H1 (cell line): ENCODE results near the gene CDKL4. TPM values are rescaled to one million over a fixed set of nuclear protein-coding genes. Genes with fewer than 3 reads are reported as not detected.

ENCODE experiments used
- CTCF ChIA-PET: fragments of 300-600 bp; sonication (Branson Sonifier 250); formaldehyde crosslinking; loops from one replicate; lab custom pipeline; 2021; ENCODE audit not compliant: partially characterized antibody; lab: Charles Lee
- POLR2A ChIA-PET: fragments of 300-600 bp; sonication (Branson Sonifier 250); formaldehyde crosslinking; loops from one replicate; lab custom pipeline; 2021; ENCODE audit warnings: inconsistent platforms; ENCODE audit not compliant: partially characterized antibody; lab: Charles Lee
- DNase-seq, 2 experiments: peaks; one replicate each; pipeline versions ENCODE4 v3.0.0 to v3.0.0-alpha.2; 2010 to 2022; ENCODE audit warnings: low spot score in 2 of 2, low read depth in 1 of 2, mixed read lengths in 1 of 2
- FAIRE-seq: peaks from 2 replicates; lab custom pipeline; 2011; peaks lifted over from hg19 to GRCh38; lab: Jason Lieb, UNC
- H2AFZ ChIP-seq: 2 replicates; pipeline ENCODE4 v1.8.1; 2012; ENCODE audit warnings: low read length, inconsistent platforms
- H2AK5ac ChIP-seq: 2 replicates; pipeline ENCODE4 v1.6.1; 2013; ENCODE audit warnings: low read depth, low read length
- H2BK120ac ChIP-seq: replicated peaks from 2 replicates; pipeline ENCODE3; 2013; ENCODE audit warnings: low read depth, low read length, inconsistent platforms
- H2BK12ac ChIP-seq: 2 replicates; pipeline ENCODE4 v1.6.1; 2013; ENCODE audit warnings: low read depth, low read length
- H2BK15ac ChIP-seq: 2 replicates; pipeline ENCODE4 v1.6.1; 2013; ENCODE audit warnings: low read length
- H2BK20ac ChIP-seq: 2 replicates; pipeline ENCODE4 v1.6.1; 2013; ENCODE audit warnings: low read length
- H2BK5ac ChIP-seq: 2 replicates; pipeline ENCODE4 v1.6.1; 2013; ENCODE audit warnings: low read depth, low read length
- H3K14ac ChIP-seq: 2 replicates; pipeline ENCODE4 v1.6.1; 2013; ENCODE audit warnings: inconsistent platforms; ENCODE audit not compliant: insufficient read length
- H3K18ac ChIP-seq: 2 replicates; pipeline ENCODE4 v1.6.1; 2013; ENCODE audit warnings: low read length; ENCODE audit errors: extremely low read depth
- H3K23ac ChIP-seq: 2 replicates; pipeline ENCODE4 v1.6.1; 2013; ENCODE audit warnings: inconsistent platforms; ENCODE audit not compliant: insufficient read length
- H3K23me2 ChIP-seq: 2 replicates; pipeline ENCODE4 v1.6.1; 2013; ENCODE audit warnings: low read depth, low read length
- H3K27ac ChIP-seq: 2 replicates; pipeline ENCODE4 v1.6.1; 2011; ENCODE audit warnings: low read depth, low read length, inconsistent platforms
- H3K27me3 ChIP-seq, 4 experiments: replicated peaks in 1 of 4; 1 replicate in 1 of 4; 2 replicates in 3 of 4; pipeline versions ENCODE4 v1.6.1 to v1.8.1; 2011 to 2013; ENCODE audit warnings: low read length in 3 of 4, mild to moderate bottlenecking in 3 of 4, inconsistent platforms in 2 of 4, mixed read lengths in 2 of 4, moderate library complexity in 1 of 4; ENCODE audit not compliant: control insufficient read depth in 3 of 4, insufficient read depth in 3 of 4; ENCODE audit errors: extremely low read depth in 1 of 4
- H3K36me3 ChIP-seq, 4 experiments: 2 replicates each; pipeline versions ENCODE4 v1.6.1 to v1.8.1; 2011 to 2013; ENCODE audit warnings: mild to moderate bottlenecking in 4 of 4, low read length in 3 of 4, moderate library complexity in 2 of 4, control low read depth in 1 of 4, inconsistent platforms in 1 of 4; ENCODE audit not compliant: insufficient read depth in 4 of 4, control insufficient read depth in 2 of 4
- H3K4ac ChIP-seq: replicated peaks from 2 replicates; pipeline ENCODE3; 2013; ENCODE audit warnings: low read length, low read depth, mixed read lengths, inconsistent platforms; ENCODE audit not compliant: insufficient read length
- H3K4me1 ChIP-seq, 4 experiments: replicated peaks in 1 of 4; 1 replicate in 1 of 4; 2 replicates in 3 of 4; pipeline versions ENCODE4 v1.6.1 to v1.8.1; 2011 to 2013; ENCODE audit warnings: low read length in 3 of 4, inconsistent platforms in 2 of 4, mixed read lengths in 1 of 4; ENCODE audit not compliant: insufficient read depth in 4 of 4, control insufficient read depth in 3 of 4
- H3K4me2 ChIP-seq, 2 experiments: 2 replicates each; pipeline versions ENCODE4 v1.6.1 to v1.8.1; 2011 to 2013; ENCODE audit warnings: low read depth in 2 of 2, low read length in 2 of 2, control low read depth in 1 of 2, inconsistent platforms in 1 of 2, mild to moderate bottlenecking in 1 of 2; ENCODE audit not compliant: insufficient read depth in 1 of 2
- H3K4me3 ChIP-seq, 4 experiments: fragments of 200-600, 300-600 bp in 1 of 4; sonication (generic), shearing (Covaris generic), sonication (Bioruptor Twin) in 1 of 4; 2 replicates each; pipeline versions ENCODE4 v1.5.1 to v1.8.1; 2011 to 2016; ENCODE audit warnings: low read length in 4 of 4, low read depth in 3 of 4, control low read depth in 2 of 4, inconsistent platforms in 2 of 4, mild to moderate bottlenecking in 2 of 4, mixed read lengths in 1 of 4, moderate library complexity in 1 of 4; ENCODE audit not compliant: insufficient read depth in 2 of 4; ENCODE audit errors: extremely low read depth in 1 of 4
- H3K56ac ChIP-seq: replicated peaks from 2 replicates; pipeline ENCODE3; 2013; ENCODE audit warnings: low read depth, mild to moderate bottlenecking, mixed read lengths, low read length, inconsistent platforms; ENCODE audit not compliant: insufficient read length
- H3K79me1 ChIP-seq: 2 replicates; pipeline ENCODE4 v1.6.1; 2013; ENCODE audit warnings: low read depth, low read length, control low read depth
- H3K79me2 ChIP-seq, 2 experiments: 2 replicates each; pipeline versions ENCODE4 v1.6.1 to v1.8.1; 2012 to 2013; ENCODE audit warnings: low read length in 2 of 2, mild to moderate bottlenecking in 2 of 2, inconsistent platforms in 1 of 2; ENCODE audit not compliant: insufficient read depth in 2 of 2, control insufficient read depth in 1 of 2
- H3K9ac ChIP-seq, 4 experiments: replicated peaks in 1 of 4; 1 replicate in 1 of 4; 2 replicates in 3 of 4; pipeline versions ENCODE4 v1.6.1 to v1.8.1; 2011 to 2013; ENCODE audit warnings: low read depth in 3 of 4, low read length in 3 of 4, control low read depth in 2 of 4, mild to moderate bottlenecking in 2 of 4, moderate library complexity in 2 of 4, inconsistent platforms in 1 of 4; ENCODE audit errors: extremely low read depth in 1 of 4
- H3K9me3 ChIP-seq, 2 experiments: 2 replicates each; pipeline versions ENCODE4 v1.6.1 to v1.8.1; 2012 to 2013; ENCODE audit warnings: mild to moderate bottlenecking in 2 of 2, moderate library complexity in 2 of 2, control low read depth in 1 of 2, inconsistent platforms in 1 of 2, low read depth in 1 of 2, low read length in 1 of 2, mixed read lengths in 1 of 2; ENCODE audit not compliant: insufficient read depth in 2 of 2
- H4K20me1 ChIP-seq, 2 experiments: replicated peaks in 1 of 2; 2 replicates each; pipeline versions ENCODE3 to v1.8.1; 2011 to 2013; ENCODE audit warnings: inconsistent platforms in 2 of 2, low read length in 2 of 2, mild to moderate bottlenecking in 1 of 2; ENCODE audit not compliant: insufficient read depth in 2 of 2, control insufficient read depth in 1 of 2
- H4K5ac ChIP-seq: 2 replicates; pipeline ENCODE4 v1.6.1; 2013; ENCODE audit warnings: low read length, low read depth, mixed read lengths, inconsistent platforms; ENCODE audit not compliant: insufficient read length
- H4K8ac ChIP-seq: 2 replicates; pipeline ENCODE4 v1.8.0; 2013; ENCODE audit warnings: mild to moderate bottlenecking, moderate library complexity, low read length, inconsistent platforms; ENCODE audit not compliant: insufficient read depth; ENCODE audit errors: extremely low read depth
- H4K91ac ChIP-seq: replicated peaks from 2 replicates; pipeline ENCODE3; 2013; ENCODE audit warnings: low read length, mixed read lengths, inconsistent platforms; ENCODE audit not compliant: insufficient read length
- ATF2 ChIP-seq: IDR thresholded peaks from 2 replicates; pipeline ENCODE4 v1.6.1; 2012; ENCODE audit warnings: low read length, inconsistent platforms
- BACH1 ChIP-seq: IDR thresholded peaks from 2 replicates; pipeline ENCODE4 v1.6.1; 2012; ENCODE audit warnings: low read length, improper control_type of control experiment
- CEBPB ChIP-seq: IDR thresholded peaks from 2 replicates; pipeline ENCODE4 v1.6.1; 2012; ENCODE audit warnings: low read depth, low read length
- CHD1 ChIP-seq: IDR thresholded peaks from 2 replicates; pipeline ENCODE4 v1.6.1; 2012; ENCODE audit warnings: low read depth, low read length, improper control_type of control experiment
- CHD2 ChIP-seq: IDR thresholded peaks from 2 replicates; pipeline ENCODE4 v1.6.1; 2012; ENCODE audit warnings: low read length, improper control_type of control experiment
- MAX ChIP-seq: IDR thresholded peaks from 2 replicates; pipeline ENCODE4 v1.6.1; 2012; ENCODE audit warnings: inconsistent platforms
- NANOG ChIP-seq: IDR thresholded peaks from 2 replicates; pipeline ENCODE4 v1.6.1; 2011; ENCODE audit warnings: low read length, low read depth, mild to moderate bottlenecking, inconsistent platforms; ENCODE audit not compliant: insufficient read depth, poor library complexity, severe bottlenecking
- RAD21 ChIP-seq, 2 experiments: IDR thresholded peaks in 1 of 2; conservative IDR thresholded peaks in 1 of 2; 2 replicates each; pipeline ENCODE4 v1.6.1; 2011; ENCODE audit warnings: low read depth in 2 of 2, low read length in 2 of 2, improper control_type of control experiment in 1 of 2, inconsistent platforms in 1 of 2, mild to moderate bottlenecking in 1 of 2, moderate library complexity in 1 of 2
- TAF1 ChIP-seq: IDR thresholded peaks from 2 replicates; pipeline ENCODE4 v1.6.1; 2011; ENCODE audit warnings: mild to moderate bottlenecking, low read depth, low read length
- TCF12 ChIP-seq: IDR thresholded peaks from 2 replicates; pipeline ENCODE4 v1.6.1; 2011; ENCODE audit warnings: low read depth, mild to moderate bottlenecking, low read length
- YY1 ChIP-seq: IDR thresholded peaks from 2 replicates; pipeline ENCODE4 v1.6.1; 2011; ENCODE audit warnings: low read depth, mild to moderate bottlenecking, low read length
- WGBS, 2 experiments: shearing (Covaris generic) in 1 of 2; methylation state at CpG; one replicate each; pipeline versions ENCODE4 v1.1.6 to v1.1.7; 2013 to 2015; ENCODE audit warnings: low lambda C conversion rate in 2 of 2, mixed read lengths in 2 of 2, inconsistent platforms in 1 of 2, low coverage in 1 of 2, missing lambda C conversion rate in 1 of 2; ENCODE audit not compliant: insufficient replicate concordance in 2 of 2, insufficient coverage in 1 of 2, insufficient read length in 1 of 2; ENCODE audit errors: extremely low coverage in 1 of 2, missing lambda C conversion rate in 1 of 2; 5-methylcytosine and 5-hydroxymethylcytosine counted together
- polyA plus RNA-seq, 7 experiments: library from polyadenylated mRNA; depleted of rRNA in 3 of 7; stranded (reverse) in 5 of 7; unstranded in 2 of 7; fragments of >200 nt in 5 of 7; fragments of 200-250 nt in 2 of 7; gene quantifications; 1 replicate in 5 of 7; 2 replicates in 1 of 7; 4 replicates in 1 of 7; pipeline versions ENCODE4 v1.2.1 to v1.2.3, GENCODE V29; 2011 to 2013; ENCODE audit warnings: missing spikeins in 2 of 7, mixed read lengths in 2 of 7
- total RNA-seq: library from RNA; stranded (reverse); fragmentation: NEBNext Ultra II Directional; extraction: Animal tissue kit (Norgen Biotek cat#: 25700); gene quantifications from 2 replicates; pipeline ENCODE4 v1.2.1, GENCODE V29; 2021
- TF ChIP-seq, protein P1 (sequence below): IDR thresholded peaks from 2 replicates; pipeline ENCODE4 v1.6.1; 2012; ENCODE audit warnings: inconsistent platforms

The CDKL4 gene
- total and polyA plus RNA-seq, 2 of the 8 experiments (the other 6 are each of a cell fraction or from before 2014, with no cell fraction given) = not detected

GRCh38 chr2:39221459-39221858, 22.3 kb downstream of the CDKL4 start:
- no peaks in the 10 kb centered on the region for H3K79me2 ChIP-seq
- H3K9ac ChIP-seq = no peak overlapping the region
- no peak overlapping the region for H2BK15ac ChIP-seq
- H3K56ac ChIP-seq = no peak overlapping the region
- no peak overlapping the region for H3K4ac ChIP-seq
- 0 out of 2 replicates have a peak overlapping the region, but pooled peaks have one; percentile 20 for H3K18ac ChIP-seq
- no peaks in the 10 kb centered on the region for H4K20me1 ChIP-seq
- H3K14ac ChIP-seq = no peak overlapping the region
- ChIA-PET CTCF (interaction anchor here (1.4 to 1.7 kb wide), 2 partner anchors 96 to 162 kb away, joined by 3 to 5 read pairs; no protein-coding TSS in a partner anchor), POLR2A (no interaction called here)
- H3K4me3 ChIP-seq = no peak overlapping the region
- H3K79me1 ChIP-seq = no peaks in the 10 kb centered on the region
- no peak overlapping the region for H2AFZ ChIP-seq
- no peak overlapping the region for H2BK120ac ChIP-seq
- WGBS, 2 experiments = 89% methylated on average over 3 of the region's 3 CpGs; no CpG with 5 or more reads in 1 of the 2 experiments
- H2BK20ac ChIP-seq = no peak overlapping the region
- H3K23ac ChIP-seq = no peak overlapping the region
- no peak for DNase-seq
- H3K23me2 ChIP-seq = no peaks in the 10 kb centered on the region
- no peaks in the 10 kb centered on the region for H3K36me3 ChIP-seq
- H3K4me1 ChIP-seq = no peaks in the 10 kb centered on the region; a peak in 3 of 7 replicates
- H4K5ac ChIP-seq = no peak overlapping the region
- no peak overlapping the region for H4K91ac ChIP-seq
- H2BK12ac ChIP-seq = peak overlapping the region; percentile 18; the same call in 1 of the 2 replicates
- H2AK5ac ChIP-seq = no peak overlapping the region
- no peak overlapping the region for H2BK5ac ChIP-seq
- no peaks in the 10 kb centered on the region for H3K9me3 ChIP-seq
- no peak for FAIRE-seq
- H4K8ac ChIP-seq = no peak overlapping the region
- no peaks in the 10 kb centered on the region for H3K27me3 ChIP-seq
- H3K4me2 ChIP-seq = no peak overlapping the region
- no peak overlapping the region for H3K27ac ChIP-seq
- TF ChIP-seq CEBPB = no peak
- no peak for TF ChIP-seq MAX
- TF ChIP-seq, protein P1, sequence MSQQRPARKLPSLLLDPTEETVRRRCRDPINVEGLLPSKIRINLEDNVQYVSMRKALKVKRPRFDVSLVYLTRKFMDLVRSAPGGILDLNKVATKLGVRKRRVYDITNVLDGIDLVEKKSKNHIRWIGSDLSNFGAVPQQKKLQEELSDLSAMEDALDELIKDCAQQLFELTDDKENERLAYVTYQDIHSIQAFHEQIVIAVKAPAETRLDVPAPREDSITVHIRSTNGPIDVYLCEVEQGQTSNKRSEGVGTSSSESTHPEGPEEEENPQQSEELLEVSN = no peak
- no peak for TF ChIP-seq NANOG
- no peak for TF ChIP-seq BACH1
- no peak for TF ChIP-seq TAF1
- no peak for TF ChIP-seq CHD2
- TF ChIP-seq YY1 = no peak
- TF ChIP-seq CHD1 = no peak
- TF ChIP-seq RAD21 (IDR thresholded peaks at IDR 0.05 in 1 of 2, conservative IDR thresholded peaks at IDR 0.05 in 1 of 2; ENCODE audit: low read depth in 2 of 2, low read length in 2 of 2) = no peak
- no peak for TF ChIP-seq ATF2
- TF ChIP-seq TCF12 = no peak
